Measurements from ENCODE around the gene XYLT2. TPM values are rescaled to one million over a fixed set of nuclear protein-coding genes. Genes with fewer than 3 reads are reported as not detected.

Gene XYLT2
- polyA plus RNA-seq, 1 donor: 16.2 TPM

DNA sequence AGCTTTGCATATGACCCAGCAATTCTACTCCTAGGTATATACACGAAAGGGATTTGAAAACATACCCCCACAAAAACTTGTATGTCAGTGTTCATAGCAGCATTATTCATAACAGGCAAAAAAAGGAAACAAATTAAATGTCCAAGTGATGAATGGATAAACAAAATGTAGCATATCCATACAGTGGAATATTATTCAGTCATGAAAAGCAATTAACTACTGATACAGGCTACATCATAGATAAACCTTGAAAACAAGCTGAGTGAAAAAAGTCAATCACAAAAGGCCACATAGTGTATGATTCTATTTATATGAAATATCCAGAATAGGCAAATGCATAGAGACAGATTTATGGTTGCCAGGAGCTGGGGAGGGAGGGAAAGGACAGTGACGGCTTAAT is 27.8 kb downstream of the XYLT2 start:
- WGBS (ENCODE audit: insufficient coverage, low lambda C conversion rate): no CpG with 5 or more reads among the region's 2 CpGs
- DNase-seq: no peak
- Histone ChIP-seq H3K9me3 (ENCODE audit: control insufficient read depth, low read depth, low read length) (no peaks in the 10 kb centered on the region), H3K4me1 (ENCODE audit: control insufficient read depth, insufficient read depth, low read length) (peaks cover 10% of the 10 kb centered on the region), H3K4me3 (ENCODE audit: low read length) (peak overlapping the region; percentile 80), H3K36me3 (ENCODE audit: control insufficient read depth, insufficient read depth, low read length) (peaks cover 21% of the 10 kb centered on the region), H3K27me3 (ENCODE audit: control insufficient read depth, insufficient read depth, low read length) (no peaks in the 10 kb centered on the region), H3K27ac (ENCODE audit: low read length) (no peak overlapping the region)

DNA sequence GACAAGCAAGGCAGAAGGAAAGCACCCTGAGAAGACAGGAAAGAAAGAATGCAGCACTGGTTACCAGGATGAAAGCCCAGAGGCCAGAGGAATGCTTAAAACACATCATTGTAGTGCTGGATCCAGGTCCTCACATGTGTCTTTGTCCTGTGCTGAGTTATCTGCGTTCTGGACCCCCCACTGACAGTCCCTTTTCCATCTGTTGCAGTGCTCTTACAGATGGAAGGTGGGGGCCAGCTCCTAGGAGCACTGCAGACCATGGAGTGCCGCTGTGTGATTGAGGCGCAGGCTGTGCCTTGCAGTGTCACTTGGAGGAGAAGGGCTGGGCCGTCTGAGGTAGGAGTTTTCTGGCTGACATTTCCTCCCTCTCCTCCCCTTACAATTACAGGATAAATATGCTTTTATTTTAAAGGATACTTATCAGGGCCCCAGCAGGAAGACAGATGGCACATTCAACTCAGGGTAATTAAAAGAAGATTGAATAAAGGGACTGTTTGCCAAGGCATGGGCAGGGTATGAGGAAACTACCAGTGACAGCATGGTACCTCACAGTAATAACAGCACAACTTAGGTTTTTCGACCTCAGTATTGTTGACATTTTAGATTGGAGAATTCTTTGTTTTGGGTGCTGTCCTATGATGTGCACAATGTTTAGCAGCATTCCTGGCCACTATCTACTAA is 30.1 kb downstream of the XYLT2 start:
- no peak for DNase-seq
- H3K27ac ChIP-seq (ENCODE audit: low read length): no peak overlapping the region
- peaks cover 15% of the 10 kb centered on the region for H3K36me3 ChIP-seq (ENCODE audit: control insufficient read depth, insufficient read depth, low read length)
- H3K4me3 ChIP-seq (ENCODE audit: low read length): no peak overlapping the region
- no CpG with 5 or more reads among the region's 5 CpGs for WGBS (ENCODE audit: insufficient coverage, low lambda C conversion rate)
- no peaks in the 10 kb centered on the region for H3K27me3 ChIP-seq (ENCODE audit: control insufficient read depth, insufficient read depth, low read length)
- H3K9me3 ChIP-seq (ENCODE audit: control insufficient read depth, low read depth, low read length): no peaks in the 10 kb centered on the region
- peaks cover 10% of the 10 kb centered on the region for H3K4me1 ChIP-seq (ENCODE audit: control insufficient read depth, insufficient read depth, low read length)

- WGBS (ENCODE audit: insufficient coverage, low lambda C conversion rate): no CpG with 5 or more reads among the region's 6 CpGs
- DNase-seq: no peak
- no peak overlapping the region for H3K4me3 ChIP-seq (ENCODE audit: low read length)
- no peaks in the 10 kb centered on the region for H3K9me3 ChIP-seq (ENCODE audit: control insufficient read depth, low read depth, low read length)
- no peaks in the 10 kb centered on the region for H3K4me1 ChIP-seq (ENCODE audit: control insufficient read depth, insufficient read depth, low read length)
- no peaks in the 10 kb centered on the region for H3K27me3 ChIP-seq (ENCODE audit: control insufficient read depth, insufficient read depth, low read length)
- no peak overlapping the region for H3K27ac ChIP-seq (ENCODE audit: low read length)
- peaks cover 46% of the 10 kb centered on the region for H3K36me3 ChIP-seq (ENCODE audit: control insufficient read depth, insufficient read depth, low read length)
Observed at GRCh38 chr17:50379351-50380132, 33.6 kb downstream of the XYLT2 start.

DNA sequence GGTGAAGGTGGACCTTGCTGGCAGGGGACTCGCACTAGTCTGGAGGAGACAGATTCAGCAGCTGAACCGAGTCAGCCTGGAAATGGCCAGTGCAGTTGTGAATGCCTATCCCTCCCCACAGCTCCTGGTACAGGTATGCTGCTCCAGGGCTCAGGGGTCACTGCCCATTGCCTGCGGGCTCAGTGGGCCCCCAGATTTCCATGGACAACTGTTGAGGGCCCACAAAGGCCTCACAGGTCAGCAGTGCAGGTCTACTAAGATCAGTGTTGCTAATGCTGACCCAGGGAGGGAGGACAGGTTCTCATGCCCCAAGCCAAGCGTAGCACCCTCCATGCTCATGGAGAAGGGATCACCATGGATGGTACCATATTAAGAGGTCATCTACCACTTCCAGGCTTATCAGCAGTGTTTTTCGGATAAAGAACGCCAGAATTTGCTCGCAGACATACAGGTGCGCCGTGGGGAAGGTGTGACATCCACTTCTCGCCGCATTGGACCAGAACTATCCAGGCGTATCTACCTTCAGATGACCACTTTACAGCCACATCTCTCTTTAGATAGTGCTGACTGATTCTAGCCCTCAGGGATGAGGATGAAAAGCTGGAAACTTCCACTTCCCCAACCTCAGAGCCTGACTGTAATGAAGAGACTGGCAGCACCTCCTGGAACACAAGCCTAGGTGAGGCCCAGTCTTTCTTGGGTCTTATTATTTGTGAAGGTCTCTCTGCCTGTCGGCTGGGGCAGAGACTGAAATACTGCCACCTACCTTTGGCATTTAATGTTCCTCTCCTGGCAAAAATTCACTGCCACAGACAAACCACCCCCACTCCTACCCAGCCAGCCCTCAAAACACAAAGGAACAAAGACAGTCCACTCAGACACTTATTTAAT is 34.7 kb downstream of the XYLT2 start:
- no peaks in the 10 kb centered on the region for H3K9me3 ChIP-seq (ENCODE audit: control insufficient read depth, low read depth, low read length)
- WGBS (ENCODE audit: insufficient coverage, low lambda C conversion rate): no CpG with 5 or more reads among the region's 13 CpGs
- no peaks in the 10 kb centered on the region for H3K27me3 ChIP-seq (ENCODE audit: control insufficient read depth, insufficient read depth, low read length)
- H3K27ac ChIP-seq (ENCODE audit: low read length): no peak overlapping the region
- H3K4me3 ChIP-seq (ENCODE audit: low read length): no peak overlapping the region
- DNase-seq: no peak
- no peaks in the 10 kb centered on the region for H3K4me1 ChIP-seq (ENCODE audit: control insufficient read depth, insufficient read depth, low read length)
- H3K36me3 ChIP-seq (ENCODE audit: control insufficient read depth, insufficient read depth, low read length): peaks cover 56% of the 10 kb centered on the region

DNA sequence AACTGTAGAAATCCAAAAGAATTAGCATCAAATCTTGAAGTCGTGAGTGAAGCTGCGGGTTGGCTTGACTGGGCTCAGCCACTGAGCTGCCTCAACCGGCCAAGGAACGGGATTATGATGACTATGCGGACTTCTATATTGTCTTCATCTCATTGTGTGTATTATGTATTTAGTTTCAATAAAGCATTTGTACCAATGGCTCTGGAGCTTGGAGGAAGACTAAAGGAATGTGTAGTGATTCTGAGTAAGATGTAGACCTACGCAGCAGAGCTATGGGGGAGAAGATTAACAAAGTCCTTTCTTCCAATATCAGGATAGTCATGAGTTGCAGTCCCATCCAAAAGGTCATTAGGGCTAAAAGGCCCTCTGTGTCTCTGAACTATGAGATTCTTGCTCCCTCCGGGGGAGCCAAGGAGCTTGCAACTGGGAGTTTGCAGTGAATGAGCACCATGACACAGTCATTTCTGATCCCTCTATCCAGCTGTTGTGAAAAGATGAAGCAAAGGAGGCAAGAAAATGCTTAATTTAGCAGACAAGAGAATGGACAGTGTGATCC is 35.4 kb downstream of the XYLT2 start:
- DNase-seq: no peak
- no CpG with 5 or more reads among the region's 7 CpGs for WGBS (ENCODE audit: insufficient coverage, low lambda C conversion rate)
- Histone ChIP-seq H3K27ac (ENCODE audit: low read length) (no peak overlapping the region), H3K4me3 (ENCODE audit: low read length) (no peak overlapping the region), H3K36me3 (ENCODE audit: control insufficient read depth, insufficient read depth, low read length) (peaks cover 64% of the 10 kb centered on the region), H3K9me3 (ENCODE audit: control insufficient read depth, low read depth, low read length) (no peaks in the 10 kb centered on the region), H3K27me3 (ENCODE audit: control insufficient read depth, insufficient read depth, low read length) (no peaks in the 10 kb centered on the region), H3K4me1 (ENCODE audit: control insufficient read depth, insufficient read depth, low read length) (no peaks in the 10 kb centered on the region)

GRCh38 chr17:50381920-50382319 is 36.0 kb downstream of the XYLT2 start:
- H3K4me3 ChIP-seq (ENCODE audit: low read length): no peak overlapping the region
- no peaks in the 10 kb centered on the region for H3K27me3 ChIP-seq (ENCODE audit: control insufficient read depth, insufficient read depth, low read length)
- no peak for DNase-seq
- no peak overlapping the region for H3K27ac ChIP-seq (ENCODE audit: low read length)
- H3K9me3 ChIP-seq (ENCODE audit: control insufficient read depth, low read depth, low read length): no peaks in the 10 kb centered on the region
- peaks cover 69% of the 10 kb centered on the region for H3K36me3 ChIP-seq (ENCODE audit: control insufficient read depth, insufficient read depth, low read length)
- H3K4me1 ChIP-seq (ENCODE audit: control insufficient read depth, insufficient read depth, low read length): no peaks in the 10 kb centered on the region
- WGBS (ENCODE audit: insufficient coverage, low lambda C conversion rate): no CpG with 5 or more reads among the region's 3 CpGs

DNA sequence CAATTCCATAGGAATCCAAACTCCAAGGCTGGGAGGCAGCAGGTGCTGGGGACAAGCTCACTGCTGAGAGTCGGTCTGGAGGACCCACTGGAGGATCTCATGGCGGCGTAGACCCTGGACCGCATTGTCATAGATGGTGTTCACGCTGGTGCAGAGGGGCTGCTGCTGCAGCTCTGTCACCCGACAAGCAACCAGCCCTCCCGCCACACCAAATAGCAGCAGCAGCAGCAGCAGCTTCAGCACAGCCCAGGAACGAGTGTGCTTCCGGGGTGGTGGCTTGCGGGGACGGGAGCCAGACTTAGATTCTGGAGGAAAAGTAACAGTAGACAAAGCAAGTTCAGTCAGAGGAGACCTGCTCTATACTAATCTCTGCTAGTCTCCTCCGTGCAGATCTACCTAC is 37.0 kb downstream of the XYLT2 start:
- Histone ChIP-seq H3K4me3 (ENCODE audit: low read length) (no peak overlapping the region), H3K9me3 (ENCODE audit: control insufficient read depth, low read depth, low read length) (no peaks in the 10 kb centered on the region), H3K36me3 (ENCODE audit: control insufficient read depth, insufficient read depth, low read length) (peaks cover 79% of the 10 kb centered on the region), H3K27ac (ENCODE audit: low read length) (no peak overlapping the region), H3K27me3 (ENCODE audit: control insufficient read depth, insufficient read depth, low read length) (no peaks in the 10 kb centered on the region), H3K4me1 (ENCODE audit: control insufficient read depth, insufficient read depth, low read length) (no peaks in the 10 kb centered on the region)
- WGBS (ENCODE audit: insufficient coverage, low lambda C conversion rate): no CpG with 5 or more reads among the region's 12 CpGs
- DNase-seq: no peak

DNA sequence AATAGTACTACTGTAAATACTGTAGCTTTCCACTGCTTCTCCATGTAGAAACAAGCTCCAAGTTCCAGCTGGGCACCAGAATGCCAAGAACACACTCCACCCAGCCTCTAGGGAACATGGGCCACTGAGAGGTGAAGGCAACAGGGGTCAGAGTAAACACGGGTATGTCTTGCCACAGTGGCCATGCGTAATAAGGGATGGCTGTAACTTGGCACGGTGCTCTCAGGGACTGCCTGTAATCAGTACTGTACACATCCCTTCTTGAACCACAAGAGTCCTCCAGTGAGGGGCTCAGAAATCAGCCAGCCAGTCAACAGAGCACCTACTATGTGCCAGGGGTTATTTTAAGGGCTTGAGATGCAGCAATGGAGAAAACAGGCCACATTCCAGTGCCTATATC is 40.6 kb downstream of the XYLT2 start:
- H3K36me3 ChIP-seq (ENCODE audit: control insufficient read depth, insufficient read depth, low read length): peaks cover 94% of the 10 kb centered on the region

DNA sequence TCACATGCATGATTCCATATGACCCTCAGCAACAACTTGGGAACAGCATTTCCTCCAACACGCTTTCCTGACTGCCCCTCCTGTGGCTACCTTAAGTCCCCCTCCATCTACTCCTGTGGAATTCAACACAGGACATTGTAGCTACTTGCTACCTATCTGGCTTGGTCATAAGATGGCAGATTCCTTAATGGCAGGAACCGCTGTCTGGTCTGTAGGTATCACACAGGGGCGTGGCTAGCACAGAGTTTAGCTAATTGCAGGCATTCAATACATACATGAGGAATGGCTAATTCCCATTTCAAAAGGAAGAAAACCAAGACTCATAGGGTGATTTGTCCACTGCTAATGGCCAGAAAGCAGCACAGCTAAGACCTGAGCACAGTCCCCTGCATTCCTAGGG is 42.8 kb downstream of the XYLT2 start:
- Histone ChIP-seq H3K9me3 (ENCODE audit: control insufficient read depth, low read depth, low read length) (no peaks in the 10 kb centered on the region), H3K27me3 (ENCODE audit: control insufficient read depth, insufficient read depth, low read length) (no peaks in the 10 kb centered on the region), H3K4me1 (ENCODE audit: control insufficient read depth, insufficient read depth, low read length) (no peaks in the 10 kb centered on the region), H3K4me3 (ENCODE audit: low read length) (no peak overlapping the region), H3K36me3 (ENCODE audit: control insufficient read depth, insufficient read depth, low read length) (peaks cover 95% of the 10 kb centered on the region), H3K27ac (ENCODE audit: low read length) (no peak overlapping the region)
- no CpG with 5 or more reads among the region's 3 CpGs for WGBS (ENCODE audit: insufficient coverage, low lambda C conversion rate)
- DNase-seq: no peak

More for the DNA sequence above, 40.6 kb downstream of the XYLT2 start:
- no CpG with 5 or more reads among the region's 3 CpGs for WGBS (ENCODE audit: insufficient coverage, low lambda C conversion rate)
- no peak for DNase-seq
- H3K27ac ChIP-seq (ENCODE audit: low read length): no peak overlapping the region
- H3K4me3 ChIP-seq (ENCODE audit: low read length): no peak overlapping the region
- H3K9me3 ChIP-seq (ENCODE audit: control insufficient read depth, low read depth, low read length): no peaks in the 10 kb centered on the region
- no peaks in the 10 kb centered on the region for H3K27me3 ChIP-seq (ENCODE audit: control insufficient read depth, insufficient read depth, low read length)
- H3K4me1 ChIP-seq (ENCODE audit: control insufficient read depth, insufficient read depth, low read length): no peaks in the 10 kb centered on the region

GRCh38 chr17:50389534-50389933 is 43.6 kb downstream of the XYLT2 start:
- H3K4me3 ChIP-seq (ENCODE audit: low read length): no peak overlapping the region
- no peaks in the 10 kb centered on the region for H3K9me3 ChIP-seq (ENCODE audit: control insufficient read depth, low read depth, low read length)
- no peak overlapping the region for H3K27ac ChIP-seq (ENCODE audit: low read length)
- 100% methylated on average over 2 of the region's 6 CpGs for WGBS (ENCODE audit: insufficient coverage, low lambda C conversion rate)
- H3K4me1 ChIP-seq (ENCODE audit: control insufficient read depth, insufficient read depth, low read length): no peaks in the 10 kb centered on the region
- peaks cover 95% of the 10 kb centered on the region for H3K36me3 ChIP-seq (ENCODE audit: control insufficient read depth, insufficient read depth, low read length)
- no peak for DNase-seq
- H3K27me3 ChIP-seq (ENCODE audit: control insufficient read depth, insufficient read depth, low read length): no peaks in the 10 kb centered on the region

Measured in large intestine (tissue), 3 donors.